HEK293 (cell line): ENCODE results near the gene CCDC102B.

Experiments used
- MYNN ChIP-seq: fragments of 450-650 bp; formaldehyde crosslinking; IDR thresholded peaks from 2 replicates; pipeline ENCODE4 v1.5.1; 2016; ENCODE audit warnings: missing biosample characterization, missing genetic modification characterization, borderline replicate concordance
- ZNF654 ChIP-seq: fragments of 450-650 bp; formaldehyde crosslinking; IDR thresholded peaks from 2 replicates; pipeline ENCODE4 v1.5.1; 2016; ENCODE audit warnings: low read depth, missing biosample characterization, missing genetic modification characterization
- ZNF747 ChIP-seq: fragments of 450-650 bp; formaldehyde crosslinking; IDR thresholded peaks from 2 replicates; pipeline ENCODE4 v1.5.1; 2016; ENCODE audit warnings: missing biosample characterization, missing genetic modification characterization

DNA sequence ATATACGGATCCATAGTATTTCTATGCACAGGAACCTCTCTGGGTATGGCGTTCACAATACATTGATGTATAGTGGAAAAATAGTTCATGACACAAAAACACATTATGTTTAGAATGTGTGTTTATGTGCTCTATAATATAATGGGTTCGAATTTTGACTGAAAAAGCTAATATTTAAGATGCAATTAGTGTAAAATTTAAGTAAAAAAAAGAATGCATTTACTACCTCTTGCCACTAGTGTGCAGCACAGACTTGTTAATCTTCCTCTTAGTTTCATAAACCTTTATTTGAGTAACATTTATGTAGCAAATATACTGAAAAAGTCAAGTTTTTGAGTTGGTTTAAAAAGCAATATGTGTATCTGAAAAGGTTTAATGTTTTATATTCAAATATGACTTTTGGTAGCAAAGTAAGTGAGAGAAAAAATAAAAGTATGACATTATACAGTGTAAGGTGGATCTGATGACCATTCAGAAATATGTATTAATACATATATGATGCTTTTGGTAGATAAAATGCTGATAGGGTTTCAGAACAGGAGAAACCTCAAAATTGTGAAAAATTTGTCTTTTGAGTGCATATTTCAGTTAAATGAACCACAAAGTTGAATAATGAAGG lies 49.4 kb downstream of the CCDC102B start:
- TF ChIP-seq ZNF654 (tag by site-specific recombination) (peak; percentile 42), MYNN (tag by site-specific recombination) (no peak), ZNF747 (tag by site-specific recombination) (no peak)
